Measurements from ENCODE around the gene GOLGA8B.
"Not testable (repeated sequence)": the region's sequence is repeated elsewhere in the genome, so short reads cannot be mapped to it uniquely, and the experiment has no call there.

Gene GOLGA8B

DNA sequence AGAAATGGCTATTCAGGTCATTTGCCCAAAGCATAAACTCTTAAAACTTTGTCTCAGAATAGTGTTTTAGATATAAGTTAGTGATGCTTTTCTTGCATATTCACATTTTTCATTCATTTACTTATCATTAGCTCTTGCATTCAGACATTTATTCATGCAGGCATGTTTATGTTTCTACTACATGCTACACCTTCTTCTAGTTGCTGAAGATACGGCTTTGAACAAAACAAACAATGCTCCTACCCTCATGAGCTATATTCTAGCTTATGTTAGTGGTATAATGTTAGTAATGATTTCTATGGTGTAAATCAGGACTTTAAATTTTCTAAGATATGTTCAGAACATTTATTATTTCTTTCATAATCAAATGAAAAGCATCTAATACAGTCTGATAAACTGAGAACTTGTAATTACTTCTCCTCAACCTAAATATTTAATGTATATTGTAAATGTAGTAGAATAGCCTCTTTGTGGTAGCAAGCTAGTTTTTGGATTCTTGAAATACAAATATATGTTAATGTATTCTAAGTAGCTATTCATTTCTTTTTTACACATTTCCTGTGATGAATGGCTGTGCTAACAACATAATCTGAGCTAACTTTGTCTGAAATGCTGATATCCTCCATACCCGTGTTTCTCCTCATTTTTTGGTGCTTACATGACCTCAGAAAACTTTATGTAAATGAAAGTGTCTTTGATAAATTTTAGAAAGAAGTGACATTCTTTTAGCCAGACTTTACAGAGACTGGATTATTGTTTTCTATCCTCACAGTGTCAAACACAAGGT is 15.5 kb upstream of the GOLGA8B start:
- DNase-seq (ENCODE audit: low spot score): no peak

GRCh38 chr15:34597316-34597715 is 13.9 kb upstream of the GOLGA8B start:
- no peak for DNase-seq (ENCODE audit: low spot score)

GRCh38 chr15:34594361-34594760 is 10.9 kb upstream of the GOLGA8B start:
- DNase-seq (ENCODE audit: low spot score): no peak

- no peak for DNase-seq (ENCODE audit: low spot score)
Measured at GRCh38 chr15:34591306-34591705, 7.9 kb upstream of the GOLGA8B start.

- DNase-seq (ENCODE audit: low spot score): peak; percentile 49
Measured at GRCh38 chr15:34588046-34588674, 4.7 kb upstream of the GOLGA8B start.

DNA sequence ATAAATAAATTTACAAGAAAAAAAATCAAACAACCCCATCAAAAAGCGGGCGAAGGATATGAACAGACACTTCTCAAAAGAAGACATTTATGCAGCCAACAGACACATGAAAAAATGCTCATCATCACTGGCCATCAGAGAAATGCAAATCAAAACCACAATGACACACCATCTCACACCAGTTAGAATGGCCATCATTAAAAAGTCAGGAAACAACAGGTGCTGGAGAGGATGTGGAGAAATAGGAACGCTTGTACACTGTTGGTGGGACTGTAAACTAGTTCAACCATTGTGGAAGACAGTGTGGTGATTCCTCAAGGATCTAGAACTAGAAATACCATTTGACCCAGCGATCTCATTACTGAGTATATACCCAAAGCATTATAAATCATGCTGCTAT is 2.5 kb upstream of the GOLGA8B start:
- not testable (repeated sequence) for DNase-seq (ENCODE audit: low spot score)

DNA sequence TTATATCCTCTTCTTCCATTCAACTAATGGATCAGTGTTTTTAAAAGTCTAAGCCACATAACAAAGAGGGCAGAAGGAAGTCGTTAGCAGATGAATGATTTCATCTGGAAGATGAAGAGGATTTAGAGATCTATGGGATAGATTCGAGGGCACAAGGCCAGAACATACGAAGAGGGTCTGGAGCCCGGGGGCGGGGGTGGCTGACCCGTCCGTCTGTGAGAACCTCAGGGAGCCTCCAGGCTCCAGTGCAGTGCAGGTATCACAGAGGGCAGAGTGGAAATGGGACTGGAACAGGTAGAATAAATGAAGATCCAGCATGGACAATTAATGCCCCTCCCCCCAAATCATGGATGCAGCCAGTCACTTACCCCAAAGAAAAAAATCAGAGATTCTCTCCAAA is 1.5 kb upstream of the GOLGA8B start:
- DNase-seq (ENCODE audit: low spot score): no peak

- peak; percentile 52 for DNase-seq (ENCODE audit: low spot score)
Measured at GRCh38 chr15:34584330-34584668, 848 bp upstream of the GOLGA8B start.

- peak; percentile 42 for DNase-seq (ENCODE audit: low spot score)
Measured at GRCh38 chr15:34582461-34583371, 735 bp downstream of the GOLGA8B start.

GRCh38 chr15:34581687-34582460 is 1.6 kb downstream of the GOLGA8B start:
- not testable (repeated sequence) for DNase-seq (ENCODE audit: low spot score)

- DNase-seq (ENCODE audit: low spot score): no peak
Measured at GRCh38 chr15:34581043-34581365, 2.4 kb downstream of the GOLGA8B start.

DNA sequence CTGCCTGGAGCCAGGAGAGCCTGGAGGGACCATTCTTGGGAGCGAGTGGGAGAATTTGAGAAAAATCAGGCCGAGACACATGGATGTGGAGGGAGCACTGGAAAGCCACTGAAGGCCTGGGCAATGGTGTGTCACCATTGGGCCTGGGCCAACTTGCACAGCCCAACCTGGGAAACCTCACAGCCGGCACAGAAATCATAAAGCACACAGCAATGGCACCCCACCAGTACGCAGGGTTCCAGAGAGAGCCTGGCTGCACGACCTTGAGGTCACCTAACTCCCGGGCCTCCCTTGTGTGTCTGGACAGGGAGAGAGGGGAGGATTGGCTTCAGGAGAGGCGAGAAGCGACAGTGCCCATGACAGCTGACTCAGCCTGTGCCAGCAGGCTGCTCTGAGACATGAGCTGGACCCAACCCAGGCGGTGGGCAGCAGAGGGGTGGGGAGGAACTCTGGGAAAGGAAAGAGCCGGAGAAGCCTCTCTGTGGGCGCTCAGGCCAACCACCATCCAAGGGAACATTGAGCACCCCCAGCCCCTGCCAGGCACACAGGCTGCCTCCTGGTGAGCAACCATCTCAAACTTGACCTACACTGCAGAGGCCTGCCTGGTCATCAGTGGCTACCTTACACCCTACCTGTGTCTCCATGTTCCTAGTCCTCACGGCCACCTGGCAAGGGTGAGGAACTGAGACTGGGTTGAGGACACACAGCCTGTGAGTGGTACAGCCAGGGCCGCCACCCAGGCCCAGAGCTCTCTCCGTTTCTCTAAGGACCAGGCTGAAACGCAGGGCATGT is 3.0 kb downstream of the GOLGA8B start:
- not testable (repeated sequence) for DNase-seq (ENCODE audit: low spot score)

DNA sequence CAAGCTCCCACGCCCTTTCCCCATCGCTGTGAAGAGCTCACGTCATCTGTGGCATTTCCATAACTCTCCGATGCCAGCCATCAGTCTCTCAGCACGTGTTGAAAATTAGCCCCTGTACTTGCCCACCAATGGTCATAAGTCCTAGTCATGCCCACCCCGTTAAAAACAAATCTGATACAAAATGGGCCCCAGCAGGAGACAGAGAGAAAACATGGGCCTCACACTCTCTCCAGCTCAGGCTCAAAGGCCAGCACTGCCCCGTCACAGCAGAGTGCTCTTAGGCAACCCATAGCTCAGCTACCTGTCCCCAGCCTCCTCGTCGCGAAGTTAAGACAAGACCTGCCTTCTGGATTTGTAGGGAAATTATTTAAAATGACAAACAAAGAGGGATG is 5.2 kb downstream of the GOLGA8B start:
- no peak for DNase-seq (ENCODE audit: low spot score)

- DNase-seq (ENCODE audit: low spot score): not testable (repeated sequence)
Measured at GRCh38 chr15:34577658-34578282, 5.7 kb downstream of the GOLGA8B start.

GRCh38 chr15:34575035-34575434 is 8.4 kb downstream of the GOLGA8B start:
- not testable (repeated sequence) for DNase-seq (ENCODE audit: low spot score)

GRCh38 chr15:34572921-34573320 is 10.5 kb downstream of the GOLGA8B start:
- DNase-seq (ENCODE audit: low spot score): not testable (repeated sequence)

DNA sequence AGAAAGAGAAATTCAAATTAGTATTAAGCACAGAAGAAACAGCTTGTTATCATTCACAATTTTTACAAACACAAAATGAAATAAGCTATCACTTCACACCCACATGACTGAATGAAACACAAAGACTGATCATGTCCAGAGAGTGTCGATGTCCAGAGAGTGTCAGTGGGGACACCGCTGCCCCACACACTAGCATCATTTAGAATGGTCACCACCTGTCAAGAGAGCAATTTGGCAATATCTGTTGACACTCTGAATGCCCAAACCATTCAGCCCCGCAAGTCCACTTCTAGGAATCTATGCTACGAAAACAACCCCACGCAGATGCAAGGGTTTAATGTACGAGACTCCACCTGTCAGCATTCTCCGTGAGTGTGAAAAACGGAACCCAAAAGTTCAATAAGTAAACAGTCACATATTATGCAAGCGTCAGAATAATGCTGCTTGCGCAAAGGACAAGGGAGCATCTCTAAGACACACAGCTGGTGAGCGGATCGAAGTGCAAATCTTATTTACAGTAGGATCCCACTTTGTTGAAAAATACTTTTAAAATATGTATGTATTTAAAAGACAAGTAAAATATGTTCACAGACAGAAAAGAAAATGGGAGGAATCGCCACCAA is 11.3 kb downstream of the GOLGA8B start:
- not testable (repeated sequence) for DNase-seq (ENCODE audit: low spot score)

DNA sequence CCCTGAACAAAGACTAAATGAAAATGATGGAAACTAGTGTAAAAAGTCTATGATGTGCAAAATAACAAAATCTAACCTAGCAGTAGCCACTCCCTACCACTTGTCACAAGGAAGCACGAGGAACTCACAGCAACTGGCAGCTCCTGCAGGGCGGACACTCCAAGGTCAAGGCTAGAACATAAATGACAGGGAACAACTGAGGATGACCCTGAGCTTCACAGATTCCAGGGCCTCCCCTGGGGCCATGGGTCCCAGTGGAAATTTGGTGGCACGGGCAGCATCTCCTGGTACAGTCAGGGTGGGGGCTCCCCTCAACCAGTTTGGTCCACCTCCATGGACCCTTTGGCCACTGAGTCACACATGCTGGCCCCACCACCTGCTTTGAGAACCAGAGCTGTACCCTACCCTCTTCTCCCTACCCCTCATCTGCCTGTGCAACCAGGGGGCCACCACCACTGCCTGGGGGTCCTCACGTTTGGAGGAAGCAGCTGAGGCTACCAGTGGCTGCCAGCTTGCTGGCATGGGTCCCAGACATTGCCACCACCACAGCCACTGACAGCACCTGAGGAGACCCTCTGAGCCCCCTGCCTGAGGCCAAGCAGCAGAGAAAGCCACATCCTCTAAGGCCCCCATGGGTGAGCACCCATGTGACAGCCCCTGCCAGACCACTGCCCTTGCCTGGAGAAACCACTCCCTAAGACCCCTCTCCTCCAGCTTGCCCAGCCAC is 13.6 kb downstream of the GOLGA8B start:
- DNase-seq (ENCODE audit: low spot score): not testable (repeated sequence)

GRCh38 chr15:34567174-34567573 is 16.3 kb downstream of the GOLGA8B start:
- not testable (repeated sequence) for DNase-seq (ENCODE audit: low spot score)

- DNase-seq (ENCODE audit: low spot score): not testable (repeated sequence)
Measured at GRCh38 chr15:34564711-34565110, 18.7 kb downstream of the GOLGA8B start.
